ENCODE results near the gene NAA40.

DNA sequence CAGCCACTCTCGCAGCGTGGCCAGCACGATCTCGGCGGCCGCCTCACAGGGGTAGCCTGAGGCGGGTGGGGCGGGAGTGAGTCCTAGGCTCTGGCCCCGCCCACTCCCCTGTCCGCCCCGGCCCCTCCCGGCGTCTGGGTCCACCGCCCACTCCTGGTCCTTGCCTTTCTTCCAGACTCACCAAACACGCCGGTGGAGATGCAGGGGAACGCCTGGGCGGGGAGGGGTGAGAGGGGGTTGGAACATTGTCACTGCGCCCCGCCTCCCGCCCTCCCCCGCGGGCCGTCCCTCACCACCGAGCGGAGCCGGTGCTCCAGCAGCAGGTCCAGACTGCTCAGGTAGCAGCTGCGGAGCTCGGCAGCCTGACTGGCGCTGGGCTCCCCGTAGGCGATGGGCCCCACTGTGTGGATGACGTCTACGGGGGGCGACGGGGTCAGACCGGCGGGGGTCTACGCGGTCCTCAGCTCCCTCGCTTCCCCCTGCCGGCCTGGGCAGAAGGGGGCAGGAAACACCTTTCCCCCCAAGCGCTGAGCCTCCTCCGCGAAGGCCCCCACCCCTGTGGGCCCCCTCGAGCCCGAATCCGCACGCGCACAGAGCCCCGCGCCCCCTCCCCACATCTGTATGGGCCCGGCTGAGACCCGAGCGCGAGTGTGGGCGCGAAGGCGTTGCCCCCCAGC, 60.7 kb downstream of the NAA40 start:
- TF ChIP-seq, protein P1, sequence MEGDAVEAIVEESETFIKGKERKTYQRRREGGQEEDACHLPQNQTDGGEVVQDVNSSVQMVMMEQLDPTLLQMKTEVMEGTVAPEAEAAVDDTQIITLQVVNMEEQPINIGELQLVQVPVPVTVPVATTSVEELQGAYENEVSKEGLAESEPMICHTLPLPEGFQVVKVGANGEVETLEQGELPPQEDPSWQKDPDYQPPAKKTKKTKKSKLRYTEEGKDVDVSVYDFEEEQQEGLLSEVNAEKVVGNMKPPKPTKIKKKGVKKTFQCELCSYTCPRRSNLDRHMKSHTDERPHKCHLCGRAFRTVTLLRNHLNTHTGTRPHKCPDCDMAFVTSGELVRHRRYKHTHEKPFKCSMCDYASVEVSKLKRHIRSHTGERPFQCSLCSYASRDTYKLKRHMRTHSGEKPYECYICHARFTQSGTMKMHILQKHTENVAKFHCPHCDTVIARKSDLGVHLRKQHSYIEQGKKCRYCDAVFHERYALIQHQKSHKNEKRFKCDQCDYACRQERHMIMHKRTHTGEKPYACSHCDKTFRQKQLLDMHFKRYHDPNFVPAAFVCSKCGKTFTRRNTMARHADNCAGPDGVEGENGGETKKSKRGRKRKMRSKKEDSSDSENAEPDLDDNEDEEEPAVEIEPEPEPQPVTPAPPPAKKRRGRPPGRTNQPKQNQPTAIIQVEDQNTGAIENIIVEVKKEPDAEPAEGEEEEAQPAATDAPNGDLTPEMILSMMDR (IDR thresholded peaks at IDR 0.05; ENCODE audit: borderline replicate concordance, extremely low read depth, low read length, poor library complexity, severe bottlenecking): no peak
- no peak for TF ChIP-seq EZH2 (IDR thresholded peaks at IDR 0.05; ENCODE audit: borderline replicate concordance, low read depth, low read length, severe bottlenecking)
